ENCODE data around the gene FAM184A. TPM values are rescaled to one million over a fixed set of nuclear protein-coding genes. Genes with fewer than 3 reads are reported as not detected.

The FAM184A gene
- total and polyA plus RNA-seq, 2 donors (not counting 3 experiments of a cell fraction or from before 2014, with no cell fraction given) = 0.04 to 0.84 TPM

GRCh38 chr6:119036081-119036480 is 42.4 kb downstream of the FAM184A start:
- DNase-seq (ENCODE audit: low read depth, low spot score) (no peak), FAIRE-seq (no peak)
- ChIA-PET POLR2A (no interaction called here), CTCF (interaction anchor here (0.8 to 1.3 kb wide), 3 partner anchors 17 to 73 kb away, joined by 3 to 4 read pairs (median 3); no protein-coding TSS in a partner anchor)
- Histone ChIP-seq H3K4me1 (ENCODE audit: control insufficient read depth, extremely low read depth, insufficient read depth, low read length) (no peaks in the 10 kb centered on the region), H3K9me3 (replicated peaks; ENCODE audit: control insufficient read depth, insufficient read depth, low read length) (no peaks in the 10 kb centered on the region), H3K4me2 (ENCODE audit: insufficient read depth, low read length) (no peak overlapping the region), H4K20me1 (replicated peaks; ENCODE audit: control insufficient read depth, extremely low read depth, insufficient read depth, low read length) (no peaks in the 10 kb centered on the region), H2AFZ (ENCODE audit: low read depth, low read length) (no peak overlapping the region), H3K79me2 (ENCODE audit: control insufficient read depth, insufficient read depth, low read length) (no peaks in the 10 kb centered on the region), H3K27me3 (ENCODE audit: control insufficient read depth in 2 of 2, insufficient read depth in 2 of 2, low read length in 2 of 2) (no peaks in the 10 kb centered on the region), H3K27ac (ENCODE audit: insufficient read depth, low read depth, low read length) (no peak overlapping the region), H3K9me1 (replicated peaks; ENCODE audit: control insufficient read depth, extremely low read depth, insufficient read depth, low read length) (no peaks in the 10 kb centered on the region), H3K4me3 (replicated peaks in 1 of 3; ENCODE audit: insufficient read depth in 1 of 3, low read depth in 1 of 3, low read length in 3 of 3) (no peak overlapping the region), H3K9ac (replicated peaks; ENCODE audit: extremely low read depth, insufficient read depth, low read length) (no peak overlapping the region), H3K36me3 (ENCODE audit: control insufficient read depth in 2 of 2, extremely low read depth in 1 of 2, insufficient read depth in 2 of 2, low read length in 2 of 2) (no peaks in the 10 kb centered on the region)
- dilution Hi-C loops (cut with MboI; ENCODE audit: extremely low pct_ligation_motif_present, low sequenced_read_pairs) (no loop called here), intact Hi-C loops (cut with micrococcal nuclease) (loop anchor here (5.0 kb wide), 1 partner anchor 64 kb away; no protein-coding TSS in a partner anchor)
- BruUV-seq (replicated peaks) = no TSS peak
- TF ChIP-seq JUN (IDR thresholded peaks at IDR 0.05; ENCODE audit: borderline replicate concordance, insufficient read depth, insufficient read length, low read depth) (no peak), POLR2AphosphoS5 (IDR thresholded peaks at IDR 0.05; ENCODE audit: insufficient read depth, low read depth, low read length) (no peak), EZH2 (IDR thresholded peaks at IDR 0.05; ENCODE audit: borderline replicate concordance, low read depth, low read length, severe bottlenecking) (no peak), FOS (IDR thresholded peaks at IDR 0.05; ENCODE audit: borderline replicate concordance, insufficient read depth, low read length) (no peak), GATA2 (IDR thresholded peaks at IDR 0.05; ENCODE audit: insufficient read depth, insufficient read length, low read depth, low read length) (no peak), POLR2A (IDR thresholded peaks at IDR 0.05; ENCODE audit: low read depth, low read length) (no peak), MYC (IDR thresholded peaks at IDR 0.05; ENCODE audit: low read depth, low read length) (no peak), CTCF (IDR thresholded peaks at IDR 0.05; ENCODE audit: extremely low read depth in 1 of 2, insufficient read depth in 1 of 2, low read depth in 1 of 2, low read length in 2 of 2) (no peak), MAX (IDR thresholded peaks at IDR 0.05; ENCODE audit: insufficient read depth, insufficient read length) (no peak)

Measured in endothelial cell of umbilical vein (primary cell).